ENCODE measurements around the gene C12orf76.
"Not testable (repeated sequence)": the region's sequence is repeated elsewhere in the genome, so short reads cannot be mapped to it uniquely, and the experiment has no call there.

Gene C12orf76

GRCh38 chr12:110062241-110062640 is 13.9 kb upstream of the C12orf76 start:
- no peak for DNase-seq

DNA sequence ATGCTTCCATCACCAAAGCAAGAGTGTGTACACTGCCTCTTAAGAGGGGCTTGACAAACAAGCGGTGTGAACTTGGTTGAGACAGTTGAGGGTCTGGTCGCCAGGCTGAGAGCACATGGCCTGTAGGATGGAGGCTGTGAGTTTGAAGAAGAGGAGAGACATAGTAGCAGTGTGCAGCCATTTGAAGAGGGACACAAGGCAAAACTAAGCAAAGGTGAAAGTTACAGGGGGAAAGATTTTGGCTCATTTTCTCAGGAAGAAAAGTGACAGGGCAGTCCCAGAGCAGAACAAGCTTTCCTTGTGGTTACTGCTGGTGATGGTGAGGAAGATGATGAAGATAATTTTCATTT is 11.3 kb upstream of the C12orf76 start:
- DNase-seq, result no peak

DNA sequence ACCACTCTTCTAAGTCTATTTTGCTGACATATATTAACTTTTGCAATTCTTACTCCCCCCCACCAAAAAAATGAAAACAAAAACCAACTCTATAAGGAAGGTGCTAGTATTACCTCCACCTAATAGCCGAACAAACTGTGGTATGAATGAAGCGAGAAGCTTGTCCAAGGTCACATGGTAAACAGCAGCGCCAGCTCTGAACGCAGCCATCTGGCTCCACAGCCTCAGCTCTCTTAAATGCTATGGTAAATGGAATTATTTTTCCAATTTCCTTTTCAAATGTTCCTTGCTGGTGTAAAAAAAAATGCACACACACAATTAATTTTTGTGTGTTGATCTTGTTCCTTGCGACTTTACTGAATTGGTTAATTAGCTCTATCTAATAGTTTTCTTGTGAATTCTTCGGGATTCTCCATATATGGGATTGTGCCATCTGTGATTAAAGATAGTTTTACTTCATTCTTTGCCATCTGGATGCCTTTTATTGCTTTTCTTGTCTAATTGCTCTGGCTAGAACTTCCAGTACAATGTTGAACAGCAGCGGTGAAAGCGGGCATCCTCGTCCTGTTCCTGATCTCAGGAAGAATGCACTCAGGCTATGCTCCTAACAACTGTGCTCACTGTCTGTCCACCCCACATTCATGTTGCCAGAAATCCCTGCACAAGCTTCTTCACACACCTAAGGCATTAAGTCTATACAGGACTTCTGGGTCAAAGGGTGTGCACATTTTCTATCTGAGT is 10.7 kb upstream of the C12orf76 start:
- DNase-seq, result no peak

- not testable (repeated sequence) for DNase-seq
Measured at GRCh38 chr12:110056643-110057042, 8.3 kb upstream of the C12orf76 start.

DNA sequence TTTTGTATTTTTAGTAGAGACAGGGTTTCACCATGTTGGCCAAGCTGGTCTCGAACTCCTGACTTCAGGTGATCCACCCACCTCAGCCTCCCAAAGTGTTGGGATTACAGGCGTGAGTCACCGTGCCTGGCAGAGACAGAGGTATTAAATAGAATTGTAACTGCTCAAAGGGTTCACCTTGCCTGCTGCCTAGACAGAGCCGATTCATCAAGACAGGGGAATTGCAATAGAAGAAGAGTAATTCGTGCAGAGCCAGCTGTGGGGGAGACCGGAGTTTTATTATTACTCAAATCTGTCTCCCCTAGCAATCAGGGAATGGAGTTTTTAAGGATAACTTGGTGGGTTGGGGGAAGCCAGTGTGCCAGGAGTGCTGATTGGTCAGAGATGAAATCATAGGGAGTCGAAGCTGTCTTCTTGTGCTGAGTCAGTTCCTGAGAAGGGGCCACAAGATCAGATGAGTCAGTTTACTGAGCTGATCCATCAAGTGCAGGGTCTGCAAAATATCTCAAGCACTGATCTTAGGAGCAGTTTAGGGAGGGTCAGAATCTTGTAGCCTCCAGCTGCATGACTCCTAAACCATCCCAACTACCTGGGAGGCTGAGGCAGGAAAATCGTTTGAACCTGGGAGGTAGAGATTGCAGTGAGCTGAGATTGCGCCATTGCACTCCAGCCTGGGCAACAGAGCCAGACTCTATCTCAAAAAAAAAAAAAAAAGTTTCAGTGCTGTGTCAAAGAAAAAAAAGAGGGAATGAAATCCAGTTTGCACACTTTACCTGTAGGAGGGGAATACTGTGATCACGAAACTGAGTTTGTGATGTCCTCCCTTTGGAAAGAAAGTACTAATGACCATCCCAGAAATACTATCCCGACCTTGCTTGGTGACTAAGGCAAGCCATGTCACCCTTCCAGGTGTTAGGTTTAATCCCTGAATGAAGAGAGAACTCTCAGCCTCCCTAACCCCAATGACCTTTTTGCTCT is 7.3 kb upstream of the C12orf76 start:
- peak in 1 of 2 donors; percentile 45 for DNase-seq

DNA sequence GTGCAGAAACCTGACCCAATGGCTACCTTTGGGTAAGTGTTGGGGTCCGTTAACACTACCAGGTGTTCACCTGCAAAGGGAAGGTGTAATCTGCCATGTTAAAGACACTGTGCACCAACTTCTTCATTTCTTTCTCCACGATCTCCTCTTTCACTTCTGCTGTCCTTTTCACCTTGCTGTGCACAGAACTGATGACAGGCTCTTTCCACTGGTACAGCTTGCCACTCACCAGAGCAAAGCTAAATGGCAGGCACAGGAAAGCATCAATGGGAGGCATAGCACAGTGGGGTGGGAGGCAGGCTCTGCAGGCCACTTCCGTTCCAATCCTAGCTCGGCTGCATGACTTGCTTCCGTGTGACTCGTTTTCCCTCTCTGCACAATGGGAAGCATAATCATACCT is 2.6 kb upstream of the C12orf76 start:
- no peak for DNase-seq

DNA sequence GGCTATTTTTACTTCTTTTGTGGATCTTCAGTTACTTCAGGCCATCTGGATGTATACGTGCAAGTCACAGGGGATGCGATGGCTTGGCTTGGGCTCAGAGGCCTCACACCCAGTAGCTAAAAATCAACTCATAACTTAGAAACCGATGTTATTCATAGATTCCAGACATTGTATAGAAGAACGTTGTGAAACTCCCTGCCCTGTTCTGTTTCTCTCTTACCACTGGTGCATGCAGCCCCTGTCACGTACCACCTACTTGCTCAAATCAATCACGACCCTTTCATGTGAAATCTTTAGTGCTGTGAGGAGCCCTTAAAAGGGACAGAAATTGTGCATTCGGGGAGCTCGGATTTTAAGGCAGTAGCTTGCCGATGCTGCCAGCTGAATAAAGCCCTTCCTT is 1.3 kb upstream of the C12orf76 start:
- not testable (repeated sequence) for DNase-seq

- not testable (repeated sequence) for DNase-seq
Measured at GRCh38 chr12:110049034-110049433, 712 bp upstream of the C12orf76 start.

GRCh38 chr12:110047297-110047940 is 903 bp downstream of the C12orf76 start:
- no peak for DNase-seq

DNA sequence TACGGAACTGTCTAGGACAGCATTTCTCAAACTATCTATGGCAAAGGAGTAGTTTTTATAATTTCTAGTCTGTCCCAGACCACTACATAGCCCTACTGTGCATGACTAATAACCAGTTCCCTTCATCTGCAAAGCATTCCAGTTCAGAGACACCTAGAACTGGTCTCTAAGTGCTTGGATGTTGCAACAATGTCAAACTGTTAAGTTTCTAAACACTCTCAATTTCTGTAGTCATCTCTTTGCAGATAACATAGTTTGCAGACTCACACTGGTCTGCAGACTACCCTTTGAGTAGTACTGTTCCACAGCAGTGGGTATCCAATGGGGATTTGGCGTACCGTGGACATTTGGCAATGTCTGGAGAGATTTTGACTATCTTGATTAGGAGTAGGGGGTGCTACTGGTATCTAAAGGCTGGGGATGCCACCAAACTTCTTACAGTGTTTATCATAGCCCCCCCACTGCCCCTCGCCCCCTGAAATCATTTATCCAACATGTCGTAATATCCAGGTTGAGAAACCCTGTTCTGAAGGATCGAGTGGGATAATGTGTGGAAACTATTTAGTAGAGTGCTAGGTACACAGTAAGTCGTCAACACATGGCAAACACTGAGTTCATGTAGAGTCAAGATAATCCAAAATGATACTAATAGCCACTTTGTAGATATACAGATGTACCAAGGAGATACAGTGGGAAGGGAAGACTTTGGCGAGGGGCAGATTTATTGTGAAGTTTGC is 1.7 kb downstream of the C12orf76 start:
- DNase-seq, result no peak

DNA sequence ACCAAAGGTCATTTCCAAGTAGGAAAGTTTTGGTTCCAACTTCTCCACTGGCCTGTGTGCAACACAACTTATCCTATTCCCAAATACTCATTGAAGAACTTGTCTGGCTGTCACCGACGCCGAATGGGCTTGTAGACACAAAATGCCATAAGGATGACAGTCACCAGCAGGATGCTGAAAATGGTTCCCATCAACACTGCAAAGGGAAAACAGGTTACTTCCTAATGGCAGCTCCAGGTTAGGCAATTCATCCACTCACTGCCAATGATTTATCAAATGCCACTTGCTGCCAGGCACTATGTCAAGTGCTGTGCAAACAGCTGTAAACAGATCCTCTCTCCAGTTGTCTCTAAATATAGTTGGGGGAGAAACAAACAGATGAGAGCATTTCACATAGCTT is 6.1 kb downstream of the C12orf76 start:
- DNase-seq, result no peak

- DNase-seq, result no peak
Measured at GRCh38 chr12:110039085-110039807, 9.1 kb downstream of the C12orf76 start.

GRCh38 chr12:110038741-110039084 is 9.6 kb downstream of the C12orf76 start:
- no peak for DNase-seq

GRCh38 chr12:110037315-110037714 is 11.0 kb downstream of the C12orf76 start:
- no peak for DNase-seq

DNA sequence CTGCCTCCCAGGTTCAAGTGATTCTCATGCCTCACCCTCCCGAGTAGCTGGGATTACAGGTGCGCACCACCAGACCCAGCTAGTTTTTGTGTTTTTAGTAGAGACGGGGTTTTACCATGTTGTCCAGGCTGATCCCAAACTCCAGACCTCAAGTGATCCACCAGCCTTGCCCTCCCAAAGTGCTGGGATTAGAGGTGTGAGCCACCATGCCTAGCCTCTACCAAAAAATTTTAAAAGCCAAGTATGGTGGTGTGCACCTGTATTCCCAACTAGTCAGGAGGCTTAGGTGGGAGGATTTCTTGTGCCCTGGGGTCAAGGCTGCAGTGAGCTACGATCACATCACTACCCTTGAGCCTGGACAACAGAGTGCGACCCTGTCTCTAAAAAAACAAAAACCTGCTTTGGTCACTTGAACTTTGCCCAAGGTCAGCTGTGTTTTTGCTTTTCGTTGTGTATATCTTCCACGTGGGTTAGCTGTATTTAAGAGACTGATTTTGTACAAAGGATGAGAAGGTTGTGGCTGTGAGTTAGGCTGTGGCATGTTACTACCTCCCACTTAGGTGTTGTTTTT is 12.7 kb downstream of the C12orf76 start:
- no peak for DNase-seq

- DNase-seq, result no peak
Measured at GRCh38 chr12:110033888-110034287, 14.4 kb downstream of the C12orf76 start.

GRCh38 chr12:110029290-110029815 is 19.0 kb downstream of the C12orf76 start:
- no peak for DNase-seq

DNA sequence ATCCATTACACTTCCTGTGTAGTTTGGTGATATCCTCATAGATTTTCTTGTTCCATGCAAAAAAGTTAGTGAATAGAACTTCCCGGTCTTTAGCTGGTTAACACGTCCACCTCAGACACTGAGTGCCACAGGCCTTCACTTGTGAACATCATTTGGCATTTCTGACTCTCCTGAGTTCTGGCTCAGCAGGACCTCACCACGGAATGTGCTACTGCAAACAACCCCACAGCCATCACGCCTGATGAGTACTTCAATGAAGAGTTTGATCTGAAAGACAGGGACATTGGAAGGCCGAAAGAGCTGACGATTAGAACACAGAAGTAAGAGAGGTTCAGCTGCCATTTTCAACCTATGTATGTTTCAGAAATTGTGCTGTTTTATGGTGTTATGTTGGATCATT is 20.0 kb downstream of the C12orf76 start:
- no peak for DNase-seq

DNA sequence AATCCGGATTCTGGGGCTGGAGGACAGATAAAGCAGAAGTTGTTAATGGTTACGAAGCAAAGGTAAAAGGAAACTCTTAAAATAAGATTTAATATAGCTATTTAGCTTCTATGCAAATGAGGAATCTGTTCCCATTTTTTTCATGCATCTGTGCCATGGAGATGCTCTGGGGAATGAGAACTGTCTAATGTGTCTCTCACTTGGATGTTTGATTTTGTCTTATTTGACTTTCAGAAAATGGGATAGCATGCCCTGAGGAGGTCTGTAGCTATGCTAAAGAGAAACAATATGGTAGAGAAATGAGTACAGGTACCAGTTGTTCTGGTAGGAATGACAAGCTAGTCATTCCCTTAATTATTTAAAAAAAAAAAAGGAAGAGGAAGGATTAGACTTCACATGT is 24.3 kb downstream of the C12orf76 start:
- DNase-seq, result no peak

GRCh38 chr12:110023059-110023980 is 25.0 kb downstream of the C12orf76 start:
- DNase-seq, result no peak
